Body of pancreas (tissue), 4 donors: ENCODE data around the gene CISH. TPM values are rescaled to one million over a fixed set of nuclear protein-coding genes. Genes with fewer than 3 reads are reported as not detected.

Experiments used
- ATAC-seq: fragments of 150-250 bp; one replicate; pipeline ENCODE4 v1.9.1; 2016
- DNase-seq, 4 donors: peaks; one replicate each; pipeline ENCODE4 v3.0.0-alpha.2; 2019
- H3K27ac ChIP-seq, 4 donors: fragments of 200-600 bp; sonication (generic); 1 replicate in 3 of 4; 2 replicates in 1 of 4; pipeline versions ENCODE4 v1.5.1 to v1.6.1; 2016 to 2019; ENCODE audit warnings: mild to moderate bottlenecking in 1 of 4, mixed read lengths in 1 of 4, moderate library complexity in 1 of 4
- H3K27me3 ChIP-seq, 2 donors: fragments of 200-600 bp; sonication (generic); one replicate each; pipeline ENCODE4 v1.6.0; 2016; ENCODE audit warnings: mild to moderate bottlenecking in 1 of 2
- H3K36me3 ChIP-seq, 2 donors: fragments of 200-600 bp; sonication (generic); replicated peaks in 1 of 2; 2 replicates each; pipeline ENCODE4 v1.5.1; 2016; ENCODE audit warnings: low read depth in 2 of 2; ENCODE audit not compliant: insufficient read depth in 1 of 2
- H3K4me1 ChIP-seq: fragments of 200-600 bp; sonication (generic); one replicate; pipeline ENCODE4 v1.6.0; 2016
- H3K4me3 ChIP-seq, 2 donors: fragments of 200-600 bp; sonication (generic); 1 replicate in 1 of 2; 2 replicates in 1 of 2; pipeline ENCODE4 v1.5.1; 2016 to 2019
- H3K9me3 ChIP-seq, 3 donors: fragments of 200-600 bp; sonication (generic); 1 replicate in 2 of 3; 2 replicates in 1 of 3; pipeline ENCODE4 v1.5.1; 2016
- CTCF ChIP-seq, 7 experiments: fragments of 450-650 bp in 4 of 7; fragments of 200-600 bp in 3 of 7; sonication (generic) in 3 of 7; IDR thresholded peaks; one replicate each; pipeline ENCODE4 v1.5.1; 2016 to 2019; ENCODE audit warnings: antibody characterized with exemption in 7 of 7
- POLR2A ChIP-seq, 3 donors: fragments of 450-650 bp; IDR thresholded peaks; one replicate each; pipeline ENCODE4 v1.6.1; 2016; ENCODE audit warnings: antibody characterized with exemption in 3 of 3, mild to moderate bottlenecking in 2 of 3
- WGBS, 2 donors: methylation state at CpG; one replicate each; pipeline ENCODE4 v1.1.5; 2017; 5-methylcytosine and 5-hydroxymethylcytosine counted together
- intact Hi-C: fragments of 100-400 bp; cut with DNase I; formaldehyde crosslinking; loops from one replicate; pipeline ENCODE4 v1.15.1; 2023
- total RNA-seq, 2 donors: library from RNA; depleted of rRNA; stranded (reverse); fragments of >200 nt; gene quantifications; one replicate each; pipeline ENCODE4 v1.1.0, GENCODE V29; 2016

Gene CISH
- total RNA-seq, 2 donors from 2014 or later, result 4.9 to 19.8 TPM

- Histone ChIP-seq H3K4me3 (no peak overlapping the region), H3K27me3 (no peaks in the 10 kb centered on the region), H3K9me3 (no peaks in the 10 kb centered on the region), H3K36me3 (no peaks in the 10 kb centered on the region), H3K4me1 (peaks cover 87% of the 10 kb centered on the region), H3K27ac (no peak overlapping the region)
- DNase-seq, result no peak
- TF ChIP-seq CTCF (IDR thresholded peaks at IDR 0.05) (no peak), POLR2A (IDR thresholded peaks at IDR 0.05) (no peak)
- ATAC-seq, result no peak
- 47 to 66% methylated on average over 3 of the region's 3 CpGs for WGBS, 2 donors
- intact Hi-C loops, result no loop called here
These were observed 24.9 kb downstream of the CISH start for GRCh38 chr3:50586763-50587070.

GRCh38 chr3:50585919-50586762, 25.4 kb downstream of the CISH start:
- DNase-seq (no peak), ATAC-seq (no peak)
- intact Hi-C loops, result no loop called here
- Histone ChIP-seq H3K27ac (no peak overlapping the region), H3K4me3 (no peak overlapping the region), H3K36me3 (no peaks in the 10 kb centered on the region), H3K27me3 (no peaks in the 10 kb centered on the region), H3K9me3 (no peaks in the 10 kb centered on the region), H3K4me1 (peaks cover 90% of the 10 kb centered on the region)
- WGBS, 2 donors, result 82 to 92% methylated on average over 5 to 6 of the region's 6 CpGs
- TF ChIP-seq POLR2A (IDR thresholded peaks at IDR 0.05), result no peak
- no peak for TF ChIP-seq CTCF (IDR thresholded peaks at IDR 0.05)

GRCh38 chr3:50584391-50584790, 27.2 kb downstream of the CISH start:
- intact Hi-C loops, result no loop called here
- whole genome bisulfite sequencing, 2 donors, result 72 to 92% methylated on average over 2 of the region's 2 CpGs
- peak overlapping the region; percentile 56 to 87 (median 71) for H3K27ac ChIP-seq

GRCh38 chr3:50583897-50584296, 27.7 kb downstream of the CISH start:
- H3K4me1 ChIP-seq, result peaks cover 87% of the 10 kb centered on the region
- no peak for TF ChIP-seq CTCF (IDR thresholded peaks at IDR 0.05)
- no peak for TF ChIP-seq POLR2A (IDR thresholded peaks at IDR 0.05)
- no peaks in the 10 kb centered on the region for H3K27me3 ChIP-seq
- H3K4me3 ChIP-seq, result no peak overlapping the region
- intact Hi-C loops, result no loop called here
- H3K36me3 ChIP-seq, result no peaks in the 10 kb centered on the region
- ATAC-seq (peak; percentile 92), DNase-seq (peak; percentile 87 to 95 (median 92))
- no peaks in the 10 kb centered on the region for H3K9me3 ChIP-seq
- 60 to 66% methylated on average over 1 to 5 of the region's 6 CpGs for WGBS, 2 donors
- H3K27ac ChIP-seq, result peak overlapping the region; percentile 56 to 87 (median 71)

More at GRCh38 chr3:50584391-50584790, 27.2 kb downstream of the CISH start:
- ATAC-seq (no peak), DNase-seq (no peak)
- no peak for TF ChIP-seq CTCF (IDR thresholded peaks at IDR 0.05)
- no peak for TF ChIP-seq POLR2A (IDR thresholded peaks at IDR 0.05)
- H3K27me3 ChIP-seq, result no peaks in the 10 kb centered on the region
- H3K4me3 ChIP-seq, result no peak overlapping the region
- no peaks in the 10 kb centered on the region for H3K9me3 ChIP-seq
- H3K36me3 ChIP-seq, result no peaks in the 10 kb centered on the region
- H3K4me1 ChIP-seq, result peaks cover 91% of the 10 kb centered on the region

- no peaks in the 10 kb centered on the region for H3K9me3 ChIP-seq
- ATAC-seq, result no peak
- TF ChIP-seq CTCF (IDR thresholded peaks at IDR 0.05) (no peak), POLR2A (IDR thresholded peaks at IDR 0.05) (no peak)
- H3K27ac ChIP-seq, result peak overlapping the region in 1 of 4 donors; percentile 87
- no peak overlapping the region for H3K4me3 ChIP-seq
- DNase-seq, result no peak
- intact Hi-C loops, result no loop called here
- 72 to 87% methylated on average over 8 to 9 of the region's 9 CpGs for WGBS, 2 donors
- peaks cover 69% of the 10 kb centered on the region for H3K4me1 ChIP-seq
- H3K36me3 ChIP-seq, result no peaks in the 10 kb centered on the region
- H3K27me3 ChIP-seq, result no peaks in the 10 kb centered on the region
These were observed 29.5 kb downstream of the CISH start for GRCh38 chr3:50582083-50582482.
